ENCODE data around the gene SRSF11. TPM values are rescaled to one million over a fixed set of nuclear protein-coding genes. Genes with fewer than 3 reads are reported as not detected.

The SRSF11 gene
- total and polyA plus RNA-seq, 2 of the 4 experiments (the other 2 are of a cell fraction) = 94.5 to 149 TPM

DNA sequence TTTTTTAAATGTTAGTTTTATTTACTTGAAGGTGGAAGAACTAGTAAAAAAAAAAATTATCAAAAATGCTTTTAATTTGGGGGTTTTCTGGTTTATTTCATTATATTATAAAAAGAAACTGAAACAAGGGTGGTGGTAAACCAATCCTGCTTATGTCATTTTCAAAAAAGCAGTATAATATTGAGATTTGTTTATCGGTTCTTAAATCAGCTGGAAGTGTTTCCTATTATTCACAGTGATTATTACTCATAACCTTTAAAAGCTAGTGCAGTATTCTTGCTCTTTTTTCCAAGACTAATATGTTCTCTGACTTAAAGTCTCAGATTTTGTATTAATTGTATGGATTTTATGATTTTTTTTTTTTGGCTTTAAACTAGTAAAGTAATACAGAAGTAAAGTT is 10.4 kb upstream of the SRSF11 start:
- Histone ChIP-seq H2BK120ac (ENCODE audit: low read depth, low read length) (no peak overlapping the region), H3K36me3 (ENCODE audit: control insufficient read depth, insufficient read depth, low read length) (peaks cover 15% of the 10 kb centered on the region), H3K9me1 (ENCODE audit: insufficient read depth, low read length) (peaks cover 10% of the 10 kb centered on the region; the same call in 1 of the 2 replicates), H3K4me3 (ENCODE audit: insufficient read depth, low read depth, low read length) (no peak overlapping the region), H3K9me3 (ENCODE audit: control insufficient read depth, insufficient read depth, low read length) (no peaks in the 10 kb centered on the region), H2BK20ac (ENCODE audit: low read depth, low read length) (no peak overlapping the region), H3K23ac (ENCODE audit: low read depth, low read length) (no peak overlapping the region), H2AK5ac (ENCODE audit: low read depth, low read length) (no peak overlapping the region), H3K18ac (ENCODE audit: low read depth, low read length) (no peak overlapping the region), H3K27ac (ENCODE audit: insufficient read depth, low read length) (no peak overlapping the region), H2BK15ac (ENCODE audit: low read depth, low read length) (no peak overlapping the region), H2BK5ac (ENCODE audit: low read depth, low read length, poor library complexity, severe bottlenecking) (no peak overlapping the region), H4K5ac (ENCODE audit: low read depth, low read length) (no peak overlapping the region), H4K91ac (ENCODE audit: insufficient read depth, low read depth, low read length) (no peak overlapping the region), H2AK9ac (replicated peaks; ENCODE audit: low read depth, low read length, poor library complexity) (no peak overlapping the region), H3K4me2 (ENCODE audit: low read depth, low read length) (no peak overlapping the region), H3K14ac (replicated peaks; ENCODE audit: low read depth, low read length) (no peak overlapping the region), H3K4me1 (ENCODE audit: control insufficient read depth, insufficient read depth, low read length) (peaks cover 1% of the 10 kb centered on the region; the same call in 1 of the 2 replicates), H3K27me3 (ENCODE audit: control insufficient read depth, insufficient read depth, low read length) (no peaks in the 10 kb centered on the region), H4K20me1 (ENCODE audit: insufficient read depth, low read length) (peaks cover 37% of the 10 kb centered on the region), H3K79me1 (ENCODE audit: low read depth in 1 of 2, low read length in 2 of 2) (peaks cover 4 to 29% of the 10 kb centered on the region in 2 experiments; a peak in 3 of 4 replicates), H4K8ac (ENCODE audit: low read depth in 2 of 2, low read length in 2 of 2) (no peak overlapping the region), H3K9ac (ENCODE audit: low read depth, low read length) (no peak overlapping the region), H3K56ac (ENCODE audit: extremely low read depth, insufficient read depth, low read length) (no peak overlapping the region), H2AFZ (replicated peaks; ENCODE audit: low read length, poor library complexity) (no peak overlapping the region), H3K4ac (ENCODE audit: low read depth, low read length) (no peak overlapping the region)
- no TSS peak for BruUV-seq (replicated peaks)
- ChIA-PET CTCF (no interaction called here), POLR2A (ENCODE audit: unreplicated experiment) (interaction anchor here (0.6 kb wide), 1 partner anchor 24 kb away, joined by 3 read pairs; no protein-coding TSS in a partner anchor)
- DNase-seq (peak; percentile 30), ATAC-seq (ENCODE audit: low read depth) (no peak)
- TF ChIP-seq, protein P1, sequence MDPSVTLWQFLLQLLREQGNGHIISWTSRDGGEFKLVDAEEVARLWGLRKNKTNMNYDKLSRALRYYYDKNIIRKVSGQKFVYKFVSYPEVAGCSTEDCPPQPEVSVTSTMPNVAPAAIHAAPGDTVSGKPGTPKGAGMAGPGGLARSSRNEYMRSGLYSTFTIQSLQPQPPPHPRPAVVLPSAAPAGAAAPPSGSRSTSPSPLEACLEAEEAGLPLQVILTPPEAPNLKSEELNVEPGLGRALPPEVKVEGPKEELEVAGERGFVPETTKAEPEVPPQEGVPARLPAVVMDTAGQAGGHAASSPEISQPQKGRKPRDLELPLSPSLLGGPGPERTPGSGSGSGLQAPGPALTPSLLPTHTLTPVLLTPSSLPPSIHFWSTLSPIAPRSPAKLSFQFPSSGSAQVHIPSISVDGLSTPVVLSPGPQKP (IDR thresholded peaks at IDR 0.05; ENCODE audit: borderline replicate concordance, low read depth, low read length) = no peak
- TF ChIP-seq SMC3 (IDR thresholded peaks at IDR 0.05; ENCODE audit: low read depth, low read length) (no peak), MAZ (IDR thresholded peaks at IDR 0.05; ENCODE audit: borderline replicate concordance, low read depth, low read length) (no peak)
- TF ChIP-seq, protein P2, sequence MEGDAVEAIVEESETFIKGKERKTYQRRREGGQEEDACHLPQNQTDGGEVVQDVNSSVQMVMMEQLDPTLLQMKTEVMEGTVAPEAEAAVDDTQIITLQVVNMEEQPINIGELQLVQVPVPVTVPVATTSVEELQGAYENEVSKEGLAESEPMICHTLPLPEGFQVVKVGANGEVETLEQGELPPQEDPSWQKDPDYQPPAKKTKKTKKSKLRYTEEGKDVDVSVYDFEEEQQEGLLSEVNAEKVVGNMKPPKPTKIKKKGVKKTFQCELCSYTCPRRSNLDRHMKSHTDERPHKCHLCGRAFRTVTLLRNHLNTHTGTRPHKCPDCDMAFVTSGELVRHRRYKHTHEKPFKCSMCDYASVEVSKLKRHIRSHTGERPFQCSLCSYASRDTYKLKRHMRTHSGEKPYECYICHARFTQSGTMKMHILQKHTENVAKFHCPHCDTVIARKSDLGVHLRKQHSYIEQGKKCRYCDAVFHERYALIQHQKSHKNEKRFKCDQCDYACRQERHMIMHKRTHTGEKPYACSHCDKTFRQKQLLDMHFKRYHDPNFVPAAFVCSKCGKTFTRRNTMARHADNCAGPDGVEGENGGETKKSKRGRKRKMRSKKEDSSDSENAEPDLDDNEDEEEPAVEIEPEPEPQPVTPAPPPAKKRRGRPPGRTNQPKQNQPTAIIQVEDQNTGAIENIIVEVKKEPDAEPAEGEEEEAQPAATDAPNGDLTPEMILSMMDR (conservative IDR thresholded peaks at IDR 0.05; ENCODE audit: low read depth, low read length) = no peak
- in situ Hi-C loops (cut with MboI; ENCODE audit: low sequenced_read_pairs) (no loop called here), intact Hi-C loops (cut with micrococcal nuclease) (no loop called here), dilution Hi-C loops (cut with HindIII; ENCODE audit: low sequenced_read_pairs, unreplicated experiment) (no loop called here)
- WGBS, 2 experiments (ENCODE audit: extremely low coverage in 2 of 2, insufficient read length in 1 of 2) = no CpG with 5 or more reads among the region's 1 CpG
